ENCODE measurements around the gene KLHL30. TPM values are rescaled to one million over a fixed set of nuclear protein-coding genes. Genes with fewer than 3 reads are reported as not detected.
"Not testable (repeated sequence)": the region's sequence is repeated elsewhere in the genome, so short reads cannot be mapped to it uniquely, and the experiment has no call there.

KLHL30 gene
- total RNA-seq, 2 donors from 2014 or later, result 9.6 to 10.7 TPM

GRCh38 chr2:238166391-238167343 is 28.2 kb downstream of the KLHL30 start:
- intact Hi-C loops (cut with DNase I), result no loop called here
- DNase-seq (ENCODE audit: low spot score), result peak; percentile 80

- intact Hi-C loops (cut with DNase I), result no loop called here
- DNase-seq (ENCODE audit: low spot score), result no peak
Observed at GRCh38 chr2:238167344-238167715, 28.9 kb downstream of the KLHL30 start.

- intact Hi-C loops (cut with DNase I), result no loop called here
- no peak for DNase-seq (ENCODE audit: low spot score)
Observed at GRCh38 chr2:238167761-238168160, 29.3 kb downstream of the KLHL30 start.

GRCh38 chr2:238168196-238169047 is 30.0 kb downstream of the KLHL30 start:
- intact Hi-C loops (cut with DNase I), result no loop called here
- no peak for DNase-seq (ENCODE audit: low spot score)

GRCh38 chr2:238169048-238169707 is 30.7 kb downstream of the KLHL30 start:
- intact Hi-C loops (cut with DNase I), result no loop called here
- no peak for DNase-seq (ENCODE audit: low spot score)

- no peak for DNase-seq (ENCODE audit: low spot score)
- intact Hi-C loops (cut with DNase I), result no loop called here
Observed at GRCh38 chr2:238169708-238170251, 31.3 kb downstream of the KLHL30 start.

- intact Hi-C loops (cut with DNase I), result no loop called here
- DNase-seq (ENCODE audit: low spot score), result no peak
Observed at GRCh38 chr2:238170386-238171071, 32.1 kb downstream of the KLHL30 start.

GRCh38 chr2:238171072-238171431 is 32.6 kb downstream of the KLHL30 start:
- DNase-seq (ENCODE audit: low spot score); intact Hi-C loops (cut with DNase I): not testable (repeated sequence)

GRCh38 chr2:238171575-238172187 is 33.2 kb downstream of the KLHL30 start:
- intact Hi-C loops (cut with DNase I), result no loop called here
- DNase-seq (ENCODE audit: low spot score), result no peak

- no peak for DNase-seq (ENCODE audit: low spot score)
- intact Hi-C loops (cut with DNase I), result no loop called here
Observed at GRCh38 chr2:238172439-238172838, 34.0 kb downstream of the KLHL30 start.

- intact Hi-C loops (cut with DNase I), result no loop called here
- no peak for DNase-seq (ENCODE audit: low spot score)
Observed at GRCh38 chr2:238173692-238174091, 35.2 kb downstream of the KLHL30 start.

- intact Hi-C loops (cut with DNase I), result no loop called here
- DNase-seq (ENCODE audit: low spot score), result no peak
Observed at GRCh38 chr2:238174291-238174690, 35.8 kb downstream of the KLHL30 start.

GRCh38 chr2:238174701-238175100 is 36.2 kb downstream of the KLHL30 start:
- intact Hi-C loops (cut with DNase I), result no loop called here

GRCh38 chr2:238176613-238177012 is 38.1 kb downstream of the KLHL30 start:
- DNase-seq (ENCODE audit: low spot score), result no peak
- intact Hi-C loops (cut with DNase I), result no loop called here

More at GRCh38 chr2:238174701-238175100, 36.2 kb downstream of the KLHL30 start:
- no peak for DNase-seq (ENCODE audit: low spot score)

- DNase-seq (ENCODE audit: low spot score), result no peak
- intact Hi-C loops (cut with DNase I), result no loop called here
Observed at GRCh38 chr2:238180554-238180953, 42.1 kb downstream of the KLHL30 start.

GRCh38 chr2:238182362-238182761 is 43.9 kb downstream of the KLHL30 start:
- intact Hi-C loops (cut with DNase I), result no loop called here

GRCh38 chr2:238183821-238184220 is 45.4 kb downstream of the KLHL30 start:
- intact Hi-C loops (cut with DNase I), result no loop called here

More at GRCh38 chr2:238182362-238182761, 43.9 kb downstream of the KLHL30 start:
- DNase-seq (ENCODE audit: low spot score), result no peak

More at GRCh38 chr2:238183821-238184220, 45.4 kb downstream of the KLHL30 start:
- DNase-seq (ENCODE audit: low spot score), result no peak

All from posterior vena cava (tissue), 2 donors.